Neural cell (in vitro differentiated cells): ENCODE results near the gene FHL2. TPM values are rescaled to one million over a fixed set of nuclear protein-coding genes. Genes with fewer than 3 reads are reported as not detected.
A peak's percentile ranks its signal among the peaks of the same experiment; 100 is the strongest.

Experiments
- H2AFZ ChIP-seq: fragments of 200-600, 300-800 bp; sonication (generic), shearing (Covaris generic); 2 replicates; pipeline ENCODE4 v1.6.0; 2014; ENCODE audit warnings: low read depth, mild to moderate bottlenecking, antibody characterized with exemption, low read length, moderate library complexity
- H3F3A ChIP-seq: fragments of 200-600 bp; shearing (Covaris generic); 2 replicates; pipeline ENCODE4 v1.6.1; 2016; ENCODE audit warnings: mild to moderate bottlenecking, moderate library complexity, mixed read lengths, antibody characterized with exemption, low read length; ENCODE audit not compliant: insufficient read depth, poor library complexity, severe bottlenecking
- H3K27ac ChIP-seq: fragments of 200-600, 300-800 bp; sonication (generic), shearing (Covaris generic); 2 replicates; pipeline ENCODE4 v1.5.1; 2014; ENCODE audit warnings: mild to moderate bottlenecking, low read length, moderate library complexity
- H3K27me3 ChIP-seq: fragments of 300-800, 200-600 bp; sonication (generic), shearing (Covaris generic); 2 replicates; pipeline ENCODE4 v1.6.0; 2014; ENCODE audit warnings: mild to moderate bottlenecking, low read depth, low read length, moderate library complexity; ENCODE audit not compliant: insufficient read depth
- H3K36me3 ChIP-seq: fragments of 300-800, 200-600 bp; sonication (generic), shearing (Covaris generic); 2 replicates; pipeline ENCODE4 v1.5.1; 2014; ENCODE audit warnings: mild to moderate bottlenecking, antibody characterized with exemption, low read length, moderate library complexity; ENCODE audit not compliant: insufficient read depth
- H3K4me2 ChIP-seq: fragments of 300-800, 200-600 bp; sonication (generic), shearing (Covaris generic); 2 replicates; pipeline ENCODE4 v1.6.0; 2014; ENCODE audit warnings: mild to moderate bottlenecking, low read length
- H3K4me3 ChIP-seq: fragments of 300-800, 200-600 bp; sonication (generic), shearing (Covaris generic); 2 replicates; pipeline ENCODE4 v1.5.1; 2014; ENCODE audit warnings: mild to moderate bottlenecking, low read length, moderate library complexity
- H3K79me2 ChIP-seq: fragments of 200-600 bp; shearing (Covaris generic); replicated peaks from 2 replicates; pipeline ENCODE4 v1.6.0; 2014; ENCODE audit warnings: mild to moderate bottlenecking, low read length, moderate library complexity; ENCODE audit not compliant: insufficient read depth
- H3K9ac ChIP-seq: fragments of 300-800, 200-600 bp; sonication (generic), shearing (Covaris generic); 2 replicates; pipeline ENCODE4 v1.6.1; 2016; ENCODE audit warnings: mild to moderate bottlenecking, low read length, mixed read lengths
- H3K9me2 ChIP-seq: fragments of 200-600 bp; shearing (Covaris generic); 2 replicates; pipeline ENCODE4 v1.6.1; 2016; ENCODE audit warnings: mild to moderate bottlenecking, low read length, mixed read lengths; ENCODE audit not compliant: insufficient read depth
- H3K9me3 ChIP-seq: fragments of 200-600, 300-800 bp; sonication (generic), shearing (Covaris generic); 2 replicates; pipeline ENCODE4 v1.6.1; 2016; ENCODE audit warnings: mild to moderate bottlenecking, mixed run types, low read length, moderate library complexity, mixed read lengths
- H4K20me1 ChIP-seq: fragments of 200-600 bp; shearing (Covaris generic); 2 replicates; pipeline ENCODE4 v1.6.1; 2016; ENCODE audit warnings: mild to moderate bottlenecking, mixed run types; ENCODE audit not compliant: insufficient read depth
- EP300 ChIP-seq: fragments of 450-650 bp; conservative IDR thresholded peaks from 2 replicates; pipeline ENCODE4 v1.6.1; 2014; ENCODE audit warnings: antibody characterized with exemption, mild to moderate bottlenecking, moderate library complexity; ENCODE audit not compliant: poor library complexity, severe bottlenecking
- EZH2 ChIP-seq: fragments of 200-600, 300-800 bp; shearing (Covaris generic), sonication (generic); IDR thresholded peaks from 2 replicates; pipeline ENCODE4 v1.6.1; 2014; ENCODE audit warnings: antibody characterized with exemption, low read length, borderline replicate concordance, mild to moderate bottlenecking; ENCODE audit not compliant: insufficient read depth, poor library complexity, severe bottlenecking
- MXI1 ChIP-seq: fragments of 450-650 bp; conservative IDR thresholded peaks from 2 replicates; pipeline ENCODE4 v1.6.1; 2014; ENCODE audit warnings: antibody characterized with exemption, mild to moderate bottlenecking; ENCODE audit not compliant: poor library complexity, severe bottlenecking
- POLR2AphosphoS5 ChIP-seq: IDR thresholded peaks from 2 replicates; pipeline ENCODE4 v1.6.1; 2012
- RAD21 ChIP-seq: fragments of 450-650 bp; conservative IDR thresholded peaks from 2 replicates; pipeline ENCODE4 v1.6.1; 2014; ENCODE audit warnings: antibody characterized with exemption, mild to moderate bottlenecking, moderate library complexity
- SMC3 ChIP-seq: fragments of 450-650 bp; conservative IDR thresholded peaks from 2 replicates; pipeline ENCODE4 v1.6.1; 2014; ENCODE audit warnings: antibody characterized with exemption, mild to moderate bottlenecking, moderate library complexity; ENCODE audit not compliant: poor library complexity
- TAF1 ChIP-seq: IDR thresholded peaks from 2 replicates; pipeline ENCODE4 v1.6.1; 2012; ENCODE audit warnings: low read depth
- polyA minus RNA-seq: library from RNA; depleted of rRNA, polyadenylated mRNA; stranded (reverse); fragments of >200 nt; gene quantifications from 2 replicates; pipeline ENCODE4 v1.2.3, GENCODE V29; 2014
- polyA plus RNA-seq: library from polyadenylated mRNA; depleted of rRNA; stranded (reverse); fragments of >200 nt; gene quantifications from 2 replicates; pipeline ENCODE4 v1.2.3, GENCODE V29; 2014
- TF ChIP-seq, protein P1 (sequence below): IDR thresholded peaks from 2 replicates; pipeline ENCODE4 v1.6.1; 2012; ENCODE audit warnings: borderline replicate concordance
- TF ChIP-seq, protein P2 (sequence below): fragments of 450-650 bp; IDR thresholded peaks from 2 replicates; pipeline ENCODE4 v1.5.1; 2014; ENCODE audit warnings: antibody characterized with exemption, mild to moderate bottlenecking, moderate library complexity; ENCODE audit not compliant: poor library complexity, severe bottlenecking

FHL2 gene, protein sequence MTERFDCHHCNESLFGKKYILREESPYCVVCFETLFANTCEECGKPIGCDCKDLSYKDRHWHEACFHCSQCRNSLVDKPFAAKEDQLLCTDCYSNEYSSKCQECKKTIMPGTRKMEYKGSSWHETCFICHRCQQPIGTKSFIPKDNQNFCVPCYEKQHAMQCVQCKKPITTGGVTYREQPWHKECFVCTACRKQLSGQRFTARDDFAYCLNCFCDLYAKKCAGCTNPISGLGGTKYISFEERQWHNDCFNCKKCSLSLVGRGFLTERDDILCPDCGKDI
- polyA plus RNA-seq, result 1.0 and 3.5 TPM in 2 replicates
- 1.5 and 2.3 TPM in 2 replicates for polyA minus RNA-seq

DNA sequence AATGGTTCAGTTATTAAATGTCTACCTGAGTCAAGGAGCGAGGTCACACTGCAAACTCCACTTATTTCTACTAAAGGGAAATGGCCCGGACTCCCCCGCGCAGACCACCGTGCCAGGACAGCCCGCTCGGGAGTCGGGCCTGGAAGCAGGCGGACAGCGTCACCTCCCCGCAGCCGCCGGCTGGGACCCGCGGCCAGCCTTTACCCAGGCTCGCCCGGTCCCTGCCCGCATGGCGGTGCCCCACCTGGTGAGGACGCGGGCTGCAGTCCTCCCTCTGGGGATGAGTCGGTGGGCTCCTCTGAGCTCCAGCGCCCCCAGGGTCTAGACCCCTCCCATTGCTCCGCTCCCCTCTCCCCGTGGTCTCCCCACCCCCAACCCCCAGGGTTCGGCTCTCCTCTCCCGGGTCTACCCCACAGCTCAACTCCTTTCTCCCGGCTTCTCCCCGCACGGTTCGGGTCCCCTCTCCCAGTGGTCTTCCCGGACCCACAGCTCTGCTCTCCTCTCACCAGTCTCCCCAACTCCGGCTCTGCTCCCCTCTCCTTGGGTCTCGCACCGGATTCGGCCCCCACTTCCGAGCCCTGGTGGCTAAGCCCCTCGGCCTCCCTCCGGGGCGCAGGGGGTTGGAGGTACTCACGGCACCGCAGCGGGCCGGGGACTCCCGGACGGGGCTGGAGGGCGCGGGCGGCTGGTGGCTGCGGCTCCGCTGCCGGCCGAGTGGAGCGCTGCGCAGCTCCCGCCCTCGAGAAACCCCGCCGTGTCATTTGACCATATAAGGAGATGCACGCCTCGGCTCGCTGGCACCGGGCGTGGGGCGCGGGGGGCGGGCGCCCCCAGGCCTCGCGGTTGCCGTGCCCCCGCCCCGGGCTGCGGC lies at the start of gene FHL2:
Gene FHL2, minus strand, starts transcription at position 716 of the 871 bp plus-strand sequence. CDS start 12,535 bp downstream, outside the sequence.
- Histone ChIP-seq H3K27ac (peak within 1 kb of the TSS; percentile 14), H3K79me2 (no peaks in the 10 kb centered on the region), H3K4me3 (peak within 1 kb of the TSS; percentile 68), H3K9me3 (no peaks in the 10 kb centered on the region), H2AFZ (peak within 1 kb of the TSS; percentile 8), H3K9ac (peak within 1 kb of the TSS; percentile 73), H3K36me3 (no peaks in the 10 kb centered on the region), H3K27me3 (peaks cover 23% of the 10 kb centered on the region), H3K4me2 (peak within 1 kb of the TSS; percentile 23), H3F3A (no peaks in the 10 kb centered on the region), H3K9me2 (no peaks in the 10 kb centered on the region), H4K20me1 (no peaks in the 10 kb centered on the region)
- TF ChIP-seq EP300 (peak; percentile 33), RAD21 (peak; percentile 9), EZH2 (no peak), TAF1 (no peak), POLR2AphosphoS5 (peak; percentile 29), SMC3 (no peak), MXI1 (no peak)
- TF ChIP-seq, protein P1, sequence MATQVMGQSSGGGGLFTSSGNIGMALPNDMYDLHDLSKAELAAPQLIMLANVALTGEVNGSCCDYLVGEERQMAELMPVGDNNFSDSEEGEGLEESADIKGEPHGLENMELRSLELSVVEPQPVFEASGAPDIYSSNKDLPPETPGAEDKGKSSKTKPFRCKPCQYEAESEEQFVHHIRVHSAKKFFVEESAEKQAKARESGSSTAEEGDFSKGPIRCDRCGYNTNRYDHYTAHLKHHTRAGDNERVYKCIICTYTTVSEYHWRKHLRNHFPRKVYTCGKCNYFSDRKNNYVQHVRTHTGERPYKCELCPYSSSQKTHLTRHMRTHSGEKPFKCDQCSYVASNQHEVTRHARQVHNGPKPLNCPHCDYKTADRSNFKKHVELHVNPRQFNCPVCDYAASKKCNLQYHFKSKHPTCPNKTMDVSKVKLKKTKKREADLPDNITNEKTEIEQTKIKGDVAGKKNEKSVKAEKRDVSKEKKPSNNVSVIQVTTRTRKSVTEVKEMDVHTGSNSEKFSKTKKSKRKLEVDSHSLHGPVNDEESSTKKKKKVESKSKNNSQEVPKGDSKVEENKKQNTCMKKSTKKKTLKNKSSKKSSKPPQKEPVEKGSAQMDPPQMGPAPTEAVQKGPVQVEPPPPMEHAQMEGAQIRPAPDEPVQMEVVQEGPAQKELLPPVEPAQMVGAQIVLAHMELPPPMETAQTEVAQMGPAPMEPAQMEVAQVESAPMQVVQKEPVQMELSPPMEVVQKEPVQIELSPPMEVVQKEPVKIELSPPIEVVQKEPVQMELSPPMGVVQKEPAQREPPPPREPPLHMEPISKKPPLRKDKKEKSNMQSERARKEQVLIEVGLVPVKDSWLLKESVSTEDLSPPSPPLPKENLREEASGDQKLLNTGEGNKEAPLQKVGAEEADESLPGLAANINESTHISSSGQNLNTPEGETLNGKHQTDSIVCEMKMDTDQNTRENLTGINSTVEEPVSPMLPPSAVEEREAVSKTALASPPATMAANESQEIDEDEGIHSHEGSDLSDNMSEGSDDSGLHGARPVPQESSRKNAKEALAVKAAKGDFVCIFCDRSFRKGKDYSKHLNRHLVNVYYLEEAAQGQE, result no peak
- TF ChIP-seq, protein P2, sequence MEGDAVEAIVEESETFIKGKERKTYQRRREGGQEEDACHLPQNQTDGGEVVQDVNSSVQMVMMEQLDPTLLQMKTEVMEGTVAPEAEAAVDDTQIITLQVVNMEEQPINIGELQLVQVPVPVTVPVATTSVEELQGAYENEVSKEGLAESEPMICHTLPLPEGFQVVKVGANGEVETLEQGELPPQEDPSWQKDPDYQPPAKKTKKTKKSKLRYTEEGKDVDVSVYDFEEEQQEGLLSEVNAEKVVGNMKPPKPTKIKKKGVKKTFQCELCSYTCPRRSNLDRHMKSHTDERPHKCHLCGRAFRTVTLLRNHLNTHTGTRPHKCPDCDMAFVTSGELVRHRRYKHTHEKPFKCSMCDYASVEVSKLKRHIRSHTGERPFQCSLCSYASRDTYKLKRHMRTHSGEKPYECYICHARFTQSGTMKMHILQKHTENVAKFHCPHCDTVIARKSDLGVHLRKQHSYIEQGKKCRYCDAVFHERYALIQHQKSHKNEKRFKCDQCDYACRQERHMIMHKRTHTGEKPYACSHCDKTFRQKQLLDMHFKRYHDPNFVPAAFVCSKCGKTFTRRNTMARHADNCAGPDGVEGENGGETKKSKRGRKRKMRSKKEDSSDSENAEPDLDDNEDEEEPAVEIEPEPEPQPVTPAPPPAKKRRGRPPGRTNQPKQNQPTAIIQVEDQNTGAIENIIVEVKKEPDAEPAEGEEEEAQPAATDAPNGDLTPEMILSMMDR, result peak; percentile 69

DNA sequence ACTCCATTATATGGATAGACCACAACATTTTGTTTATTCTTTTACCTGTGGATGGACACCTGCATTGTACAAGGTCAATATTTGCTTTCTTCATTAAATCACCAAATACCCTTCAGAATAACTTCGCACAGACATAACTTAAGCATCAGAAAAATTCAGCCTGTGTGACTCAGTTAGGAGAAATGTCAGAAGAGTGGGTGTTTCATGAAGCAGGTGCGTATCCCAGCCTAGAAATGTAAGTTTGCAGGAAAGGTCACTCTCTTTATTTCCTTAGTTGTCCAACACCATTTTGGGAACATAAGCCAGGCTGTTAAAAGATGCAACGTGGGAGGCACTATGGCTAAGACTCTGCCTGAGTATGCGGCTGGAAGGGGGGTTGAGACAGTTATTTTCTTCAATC lies 48.6 kb upstream of the FHL2 start:
- Histone ChIP-seq H3K4me3 (no peak overlapping the region), H3F3A (no peaks in the 10 kb centered on the region), H3K27me3 (no peaks in the 10 kb centered on the region), H3K9me3 (no peaks in the 10 kb centered on the region), H3K27ac (no peak overlapping the region), H2AFZ (no peak overlapping the region), H3K9ac (no peak overlapping the region), H4K20me1 (no peaks in the 10 kb centered on the region), H3K79me2 (no peaks in the 10 kb centered on the region), H3K9me2 (no peaks in the 10 kb centered on the region), H3K36me3 (no peaks in the 10 kb centered on the region), H3K4me2 (no peak overlapping the region)
- TF ChIP-seq TAF1 (no peak), SMC3 (no peak), EP300 (no peak)
